DMS153 treated with DMSO at 0.1 percent for 48 hours (cell line): Measurements from ENCODE around the gene DOCK8.
A peak's percentile ranks its signal among the peaks of the same experiment; 100 is the strongest.

Source experiments
- DNase-seq: peaks from one replicate; lab custom pipeline; 2025; ENCODE audit not compliant: unreplicated experiment; lab: John Stamatoyannopoulos, UW

Gene DOCK8

GRCh38 chr9:304106-304505 is 89.4 kb downstream of the DOCK8 start:
- no peak for DNase-seq

DNA sequence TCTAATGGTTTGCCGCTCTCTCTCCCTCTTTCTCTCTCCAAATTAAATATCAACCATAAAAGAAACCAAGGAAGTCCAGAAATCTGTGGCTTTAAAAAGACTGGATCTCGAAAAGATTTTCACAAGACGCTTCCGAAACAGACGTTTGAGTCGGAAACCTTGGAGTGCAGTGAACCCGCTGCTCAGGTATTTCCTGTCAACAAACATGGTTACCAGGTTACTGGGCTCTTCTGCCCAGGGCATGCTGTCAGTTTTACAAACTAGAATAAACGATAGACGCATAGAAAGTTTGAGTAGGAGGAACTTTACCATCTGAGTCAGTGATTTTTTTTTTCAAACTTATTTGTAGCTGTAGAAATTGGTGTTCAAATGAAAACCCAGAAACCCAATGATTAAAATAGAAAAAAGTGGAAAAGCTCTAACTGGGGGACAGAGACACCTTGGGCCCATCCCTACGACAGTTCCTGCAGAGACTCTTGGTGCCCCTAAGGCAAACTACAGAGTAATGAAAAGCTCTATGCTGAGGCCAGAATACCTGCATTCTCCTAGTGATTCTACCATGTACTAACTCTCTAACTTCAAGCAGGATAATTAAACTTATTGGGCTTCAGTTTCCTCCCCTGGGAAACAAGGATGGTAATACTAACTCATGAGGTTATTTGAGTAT is 90.0 kb downstream of the DOCK8 start:
- no peak for DNase-seq

GRCh38 chr9:306907-307306 is 92.2 kb downstream of the DOCK8 start:
- no peak for DNase-seq

DNA sequence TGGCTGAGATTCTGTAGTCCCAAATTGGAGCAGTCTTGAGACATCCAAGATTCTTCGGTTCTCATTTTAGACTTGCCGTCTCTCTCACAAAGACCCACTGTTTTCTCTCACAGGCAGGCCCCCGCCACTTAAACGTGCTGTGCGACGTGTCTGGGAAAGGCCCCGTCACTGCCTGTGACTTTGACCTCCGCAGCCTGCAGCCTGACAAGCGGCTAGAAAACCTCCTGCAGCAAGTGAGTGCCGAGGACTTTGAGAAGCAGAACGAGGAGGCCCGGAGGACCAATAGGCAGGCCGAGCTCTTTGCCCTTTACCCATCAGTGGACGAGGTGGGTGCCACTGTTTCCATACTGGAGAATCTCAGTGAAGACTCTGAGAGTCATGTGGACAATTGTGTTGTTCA is 97.2 kb downstream of the DOCK8 start:
- no peak for DNase-seq

DNA sequence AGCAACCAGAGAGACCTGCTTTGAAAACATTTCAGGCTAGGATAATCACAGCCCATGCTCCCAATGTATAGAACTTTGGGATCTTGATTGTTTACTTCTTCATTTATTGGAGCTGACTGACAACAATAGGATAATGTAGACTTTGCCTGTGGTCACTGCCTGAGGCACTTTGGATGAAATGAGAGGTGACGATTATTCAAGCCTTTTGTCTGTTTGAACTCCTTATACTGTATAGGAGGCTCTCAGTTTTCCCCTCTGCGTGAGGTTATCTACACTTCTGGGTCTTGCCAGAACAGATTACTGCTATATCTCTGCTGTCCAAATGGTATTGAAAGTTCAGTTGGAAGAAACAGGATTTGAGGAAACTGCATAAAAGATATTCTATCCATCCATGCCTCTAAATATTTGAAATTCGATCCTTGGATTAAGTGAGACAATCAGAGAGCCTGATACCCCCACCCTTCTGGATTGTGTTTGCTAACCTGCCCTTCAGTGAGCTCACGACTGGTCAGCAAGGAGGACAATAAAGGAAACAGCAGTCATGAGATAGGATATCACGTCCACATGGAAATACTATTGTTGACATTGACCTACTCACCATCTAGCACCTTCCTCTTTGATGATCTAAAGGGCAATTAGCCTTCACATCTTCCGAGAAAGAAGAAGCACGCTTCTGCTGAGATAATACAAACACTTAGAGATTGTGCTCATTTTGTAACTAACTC is 98.1 kb downstream of the DOCK8 start:
- no peak for DNase-seq

- no peak for DNase-seq
Measured at GRCh38 chr9:316382-316965, 101.8 kb downstream of the DOCK8 start.

DNA sequence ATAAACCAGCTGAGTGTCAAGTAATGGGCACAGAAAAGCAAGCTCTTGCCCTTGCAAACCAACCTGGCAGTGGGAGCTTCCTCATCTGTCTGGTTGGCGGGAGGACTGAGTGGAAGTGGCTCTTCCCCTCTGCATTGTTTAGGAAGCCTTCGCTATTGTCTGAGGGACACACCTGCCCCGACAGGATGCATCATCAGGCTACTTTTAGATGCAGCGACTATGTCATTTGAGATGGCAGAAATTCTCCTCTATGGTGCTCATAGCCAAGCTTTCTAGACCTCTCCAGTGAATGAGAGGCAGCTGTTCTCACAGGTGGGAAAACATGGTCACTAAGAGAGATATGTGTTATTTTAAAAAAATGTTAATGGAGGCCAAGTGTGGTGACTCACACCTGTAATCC is 104.0 kb downstream of the DOCK8 start:
- DNase-seq = no peak

- no peak for DNase-seq
Measured at GRCh38 chr9:324971-325370, 110.3 kb downstream of the DOCK8 start.

DNA sequence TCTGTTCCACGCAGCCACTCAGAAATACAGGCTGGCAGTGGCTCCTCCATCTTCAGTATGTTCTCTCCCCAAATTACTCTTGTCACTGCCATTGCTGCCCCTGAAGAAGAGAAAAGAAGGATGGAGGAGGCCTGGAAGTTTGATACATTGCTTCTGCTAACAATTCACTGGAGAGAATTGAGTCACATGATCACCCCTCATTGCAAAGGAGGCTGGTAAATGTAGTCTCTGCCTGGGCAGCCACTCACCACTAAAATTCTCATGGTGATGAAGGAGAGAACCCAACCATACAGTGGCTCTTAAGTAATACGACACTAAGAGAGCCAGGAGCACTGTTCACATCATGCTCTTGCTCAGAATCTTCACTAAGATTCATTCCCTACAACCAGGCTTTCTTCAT is 112.0 kb downstream of the DOCK8 start:
- no peak for DNase-seq

GRCh38 chr9:328453-328852 is 113.8 kb downstream of the DOCK8 start:
- no peak for DNase-seq

GRCh38 chr9:331197-331596 is 116.5 kb downstream of the DOCK8 start:
- DNase-seq = no peak

DNA sequence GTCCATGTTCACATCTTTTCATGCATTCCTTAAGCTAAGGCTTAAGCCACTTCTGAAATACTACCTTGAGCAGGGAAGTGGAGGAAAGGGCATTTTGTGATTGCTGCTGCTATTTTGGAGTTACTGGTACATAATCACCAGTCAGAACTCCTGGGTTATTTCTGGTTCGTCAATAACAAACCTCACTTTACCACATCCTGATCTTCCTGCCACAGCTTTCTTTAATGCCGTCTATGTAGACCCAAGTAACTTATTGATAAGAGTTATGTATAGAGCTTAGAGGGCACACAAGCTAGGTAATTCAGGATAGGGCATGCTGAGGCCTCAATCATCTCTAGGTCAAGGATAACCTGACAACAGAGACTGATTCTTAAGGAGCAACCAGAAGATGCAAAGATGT is 120.7 kb downstream of the DOCK8 start:
- DNase-seq = no peak

DNA sequence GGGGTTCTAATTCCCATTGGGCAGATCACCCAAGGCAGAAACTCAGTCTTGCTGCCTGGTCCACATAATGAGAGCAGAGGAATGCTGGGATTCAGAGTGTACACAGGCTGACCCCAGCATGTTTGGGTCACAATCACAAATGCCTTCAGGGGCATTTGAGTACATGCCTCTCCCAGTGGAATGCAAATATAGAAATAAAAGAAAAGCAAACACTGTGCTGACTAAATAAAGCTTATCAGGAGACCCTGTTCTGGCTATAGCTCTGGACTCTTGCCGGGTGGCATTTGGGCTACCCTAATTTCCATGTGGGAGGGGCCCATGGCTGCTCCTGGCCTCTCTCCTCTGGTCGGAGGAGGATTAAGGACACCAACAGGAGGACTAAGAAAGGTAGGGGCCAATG is 121.4 kb downstream of the DOCK8 start:
- no peak for DNase-seq

- no peak for DNase-seq
Measured at GRCh38 chr9:338602-339001, 123.9 kb downstream of the DOCK8 start.

DNA sequence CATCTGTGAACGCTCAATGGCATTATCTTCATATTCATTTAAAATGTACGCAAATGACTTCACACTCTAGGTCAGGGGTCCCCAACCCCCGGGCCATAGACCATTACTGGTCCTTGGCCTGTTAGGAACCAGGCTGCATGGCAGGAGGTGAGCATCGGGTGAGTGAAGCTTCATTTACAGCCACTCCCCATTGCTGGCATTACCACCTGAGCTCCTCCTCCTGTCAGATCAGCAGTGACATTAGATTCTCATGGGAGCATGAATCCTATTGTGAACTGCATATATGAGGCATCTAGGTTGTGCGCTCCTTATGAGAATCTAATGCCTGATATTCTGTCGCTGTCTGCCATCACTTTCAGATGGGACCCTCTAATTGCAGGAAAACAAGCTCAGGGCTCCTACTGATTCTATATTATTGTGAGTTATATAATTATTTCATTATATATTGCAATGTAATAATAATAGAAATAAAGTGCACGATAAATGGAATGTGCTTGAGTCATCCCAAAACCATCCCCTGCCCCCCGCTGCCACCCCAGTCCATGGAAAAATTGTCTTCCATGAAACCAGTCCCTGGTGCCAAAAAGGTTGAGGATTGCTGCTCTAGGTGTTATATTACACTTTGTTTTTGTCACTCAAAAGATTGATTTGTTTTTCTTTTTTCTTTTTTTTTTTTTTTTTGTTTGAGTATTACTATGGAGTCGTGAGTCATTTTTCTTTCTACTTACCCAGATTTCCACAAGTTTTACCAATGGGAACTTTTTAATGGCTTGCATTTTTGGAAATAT is 127.2 kb downstream of the DOCK8 start:
- DNase-seq = no peak

GRCh38 chr9:343773-344172 is 129.1 kb downstream of the DOCK8 start:
- no peak for DNase-seq

DNA sequence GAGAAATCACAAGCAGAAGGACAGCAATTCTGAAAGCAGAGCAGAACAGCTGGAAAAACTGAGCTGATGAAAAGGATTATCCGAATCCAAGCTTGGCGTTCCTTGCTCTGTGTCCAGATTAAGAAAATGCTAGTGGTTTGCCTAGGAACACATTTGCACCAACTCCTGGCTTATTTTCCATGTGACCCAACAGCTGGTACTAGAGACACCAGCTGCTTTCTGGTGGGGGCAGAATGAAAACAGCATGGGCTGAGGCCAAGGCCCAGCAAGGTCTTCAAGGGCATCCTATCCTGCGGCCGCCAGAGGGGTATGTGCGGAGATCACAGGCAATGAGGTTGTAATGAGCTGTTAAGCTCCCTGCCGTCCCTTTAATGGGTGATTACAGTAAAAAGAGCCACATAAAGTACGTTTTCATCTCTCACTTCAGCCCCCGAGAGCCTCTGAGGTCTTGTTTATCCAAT is 131.5 kb downstream of the DOCK8 start:
- DNase-seq = no peak

DNA sequence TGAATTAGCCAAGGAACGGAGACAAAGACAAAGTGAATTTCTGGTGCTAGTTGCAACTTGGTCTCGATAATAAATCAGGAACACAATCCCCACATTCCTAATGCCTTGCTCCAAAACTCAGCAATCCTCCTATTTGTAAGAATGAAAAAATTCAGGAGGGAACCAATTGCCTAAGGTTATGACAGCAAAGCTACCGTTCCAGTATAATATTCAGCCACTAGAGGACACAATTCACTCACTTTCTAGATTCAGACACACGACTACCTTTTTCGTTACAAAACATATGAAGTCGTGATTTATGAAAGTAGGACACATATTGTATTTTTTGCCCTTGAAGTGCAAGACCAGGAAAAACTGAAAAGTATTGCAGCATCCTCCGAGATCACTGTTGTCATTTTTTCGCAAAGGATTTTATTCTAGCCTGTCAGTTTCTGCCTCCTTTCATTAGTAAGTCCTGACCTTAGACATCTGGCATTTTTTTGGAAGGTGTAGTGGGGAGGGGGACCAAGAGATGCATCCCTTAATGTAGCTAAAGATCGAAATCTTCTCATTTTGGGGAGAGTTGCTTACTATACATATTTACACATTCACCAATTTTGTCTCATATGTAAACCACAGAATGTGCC is 133.1 kb downstream of the DOCK8 start:
- DNase-seq = peak; percentile 37

DNA sequence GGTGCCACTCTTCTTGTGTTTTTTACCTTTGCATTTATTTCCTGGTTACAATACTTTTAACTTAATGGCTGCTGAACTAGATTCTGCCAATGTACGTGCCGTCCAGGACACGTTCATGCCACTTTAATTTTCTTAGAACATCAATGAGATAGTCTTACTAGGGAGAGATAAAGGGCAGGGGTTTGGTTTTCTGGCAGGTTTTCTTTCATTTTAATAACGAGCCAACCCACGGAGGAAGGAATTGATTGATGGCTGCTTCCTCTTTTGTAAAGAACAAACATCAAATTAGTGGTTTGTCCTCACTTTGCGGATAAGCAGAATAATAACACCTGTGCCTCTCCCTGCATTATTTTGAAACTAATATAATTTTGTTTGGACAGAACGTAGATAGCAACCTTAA is 135.7 kb downstream of the DOCK8 start:
- DNase-seq = no peak

DNA sequence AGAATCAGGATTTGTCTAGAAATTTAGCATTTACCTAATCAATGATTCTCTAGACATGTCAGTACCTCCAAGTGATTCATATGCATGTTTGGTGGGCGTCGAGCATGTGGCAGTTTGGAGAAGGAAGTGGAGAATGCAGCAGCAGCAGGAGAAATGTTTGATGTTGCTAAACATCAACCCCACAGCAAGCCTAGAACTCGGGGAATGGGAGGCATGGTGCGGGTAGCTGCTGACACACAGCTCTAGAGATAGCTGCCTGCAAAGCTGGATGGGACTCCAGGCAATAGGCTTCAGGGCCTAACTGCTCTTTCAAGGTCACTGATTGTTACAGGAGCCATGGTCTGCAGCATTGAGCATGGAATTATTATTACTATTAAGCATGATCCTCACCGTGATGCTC is 137.3 kb downstream of the DOCK8 start:
- DNase-seq = no peak

GRCh38 chr9:353077-353476 is 138.4 kb downstream of the DOCK8 start:
- DNase-seq = no peak
